ENCODE measurements around the gene CDADC1.

CDADC1 gene

DNA sequence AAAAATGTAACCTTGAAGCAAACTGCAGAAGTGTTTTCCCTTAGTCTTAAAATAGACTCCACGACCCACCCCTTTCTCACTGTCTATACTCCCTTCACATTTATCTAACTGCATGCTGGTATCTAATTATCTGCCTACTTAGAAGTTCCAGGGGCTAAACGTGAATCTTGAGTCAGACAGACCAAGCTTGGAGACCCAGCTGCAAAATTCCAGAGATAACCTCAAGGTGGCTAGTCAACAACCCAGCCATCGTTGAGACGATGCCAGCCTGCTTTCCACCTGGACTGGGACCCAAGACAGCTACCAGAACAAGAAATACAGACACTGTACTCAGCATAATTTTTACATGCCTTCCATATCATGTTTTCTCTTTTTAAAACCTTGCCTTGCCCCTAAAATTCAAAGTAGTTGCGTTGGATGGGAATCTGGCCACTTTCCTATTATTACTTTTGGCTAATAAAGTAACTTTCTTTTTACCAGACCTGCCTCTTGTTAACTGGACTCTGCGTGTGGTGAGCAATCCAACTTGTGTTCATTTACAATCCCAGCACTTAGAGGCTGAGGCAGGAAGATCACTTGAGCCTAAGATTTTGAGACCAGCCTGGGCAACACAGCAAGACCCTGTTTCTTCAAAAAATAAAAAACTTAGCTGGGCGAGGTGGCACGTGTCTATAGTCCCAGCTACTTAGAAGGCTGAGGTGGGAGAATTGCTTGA lies 82.3 kb downstream of the CDADC1 start:
- Mint-ChIP-seq H3K9me3 (no peaks in the 10 kb centered on the region), H3K27me3 (no peaks in the 10 kb centered on the region), H3K36me3 (ENCODE audit: low read depth) (no peaks in the 10 kb centered on the region), H3K4me1 (no peaks in the 10 kb centered on the region), H3K4me3 (no peak overlapping the region), H3K27ac (no peak overlapping the region)
- DNase-seq (no peak), ATAC-seq (no peak)

DNA sequence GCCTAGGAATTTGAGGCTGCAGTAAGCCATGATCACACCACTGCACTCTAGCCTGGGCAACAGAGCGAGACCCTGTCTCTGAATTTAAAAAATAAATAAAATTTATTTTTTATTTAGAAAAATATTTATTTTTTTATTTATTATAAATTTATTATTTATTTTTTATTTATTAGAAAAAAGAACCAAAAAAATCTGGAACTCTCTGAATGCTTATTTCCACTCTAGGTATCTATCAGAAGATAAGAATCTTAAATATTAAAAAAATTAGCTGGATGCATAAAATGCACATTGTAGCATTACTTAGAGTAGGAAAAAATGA lies 82.8 kb downstream of the CDADC1 start:
- no peaks in the 10 kb centered on the region for H3K36me3 Mint-ChIP-seq (ENCODE audit: low read depth)
- H3K27me3 Mint-ChIP-seq: no peaks in the 10 kb centered on the region
- ATAC-seq (no peak), DNase-seq (no peak)
- no peaks in the 10 kb centered on the region for H3K9me3 Mint-ChIP-seq
- H3K4me1 Mint-ChIP-seq: no peaks in the 10 kb centered on the region
- no peak overlapping the region for H3K27ac Mint-ChIP-seq
- H3K4me3 Mint-ChIP-seq: no peak overlapping the region

DNA sequence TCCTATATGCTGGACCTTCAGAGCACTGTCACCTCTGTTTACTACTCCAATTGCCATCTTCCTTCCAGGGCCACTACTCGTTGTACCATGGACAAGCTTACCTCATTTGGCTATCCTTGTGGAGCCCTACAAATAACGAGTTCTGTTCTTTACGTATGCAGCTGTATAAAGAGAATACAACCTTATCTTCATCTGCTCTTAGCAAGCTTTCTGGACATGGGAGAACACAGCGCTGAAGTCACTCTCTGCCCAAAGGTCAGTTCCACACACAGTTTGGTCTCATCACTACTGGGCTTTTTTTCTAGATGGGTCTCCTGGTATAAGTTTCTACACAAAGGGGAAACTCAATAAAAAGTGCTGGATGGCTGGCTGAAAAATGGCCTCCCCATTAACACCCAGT lies 88.9 kb downstream of the CDADC1 start:
- ATAC-seq: no peak
- H3K36me3 Mint-ChIP-seq (ENCODE audit: low read depth): no peaks in the 10 kb centered on the region
- H3K27me3 Mint-ChIP-seq: no peaks in the 10 kb centered on the region
- DNase-seq: no peak
- H3K4me1 Mint-ChIP-seq: no peaks in the 10 kb centered on the region
- no peak overlapping the region for H3K27ac Mint-ChIP-seq
- H3K4me3 Mint-ChIP-seq: no peak overlapping the region
- H3K9me3 Mint-ChIP-seq: no peaks in the 10 kb centered on the region

DNA sequence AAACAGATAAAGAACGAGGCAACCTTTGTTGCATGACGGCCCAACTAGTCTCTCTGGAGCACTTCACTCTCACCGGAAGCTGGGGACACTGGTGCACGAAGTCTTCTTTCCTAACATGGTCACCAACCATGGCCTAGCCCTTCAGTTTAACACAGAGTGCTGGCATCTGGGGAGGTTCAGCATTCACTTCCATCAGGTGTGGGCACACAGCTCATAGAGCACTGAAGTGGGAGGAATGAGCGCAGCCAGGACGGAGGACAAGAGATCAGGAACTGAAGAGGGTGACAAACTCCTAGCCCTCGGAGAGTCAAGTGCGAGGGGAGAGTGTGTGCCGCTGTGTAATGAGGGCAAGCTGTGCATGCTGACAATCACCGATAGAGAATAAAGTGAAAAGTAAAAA lies 92.4 kb downstream of the CDADC1 start:
- DNase-seq: no peak
- H3K9me3 Mint-ChIP-seq: no peaks in the 10 kb centered on the region
- no peak for ATAC-seq
- no peaks in the 10 kb centered on the region for H3K4me1 Mint-ChIP-seq
- no peak overlapping the region for H3K27ac Mint-ChIP-seq
- H3K36me3 Mint-ChIP-seq (ENCODE audit: low read depth): no peaks in the 10 kb centered on the region
- H3K27me3 Mint-ChIP-seq: no peaks in the 10 kb centered on the region
- no peak overlapping the region for H3K4me3 Mint-ChIP-seq

DNA sequence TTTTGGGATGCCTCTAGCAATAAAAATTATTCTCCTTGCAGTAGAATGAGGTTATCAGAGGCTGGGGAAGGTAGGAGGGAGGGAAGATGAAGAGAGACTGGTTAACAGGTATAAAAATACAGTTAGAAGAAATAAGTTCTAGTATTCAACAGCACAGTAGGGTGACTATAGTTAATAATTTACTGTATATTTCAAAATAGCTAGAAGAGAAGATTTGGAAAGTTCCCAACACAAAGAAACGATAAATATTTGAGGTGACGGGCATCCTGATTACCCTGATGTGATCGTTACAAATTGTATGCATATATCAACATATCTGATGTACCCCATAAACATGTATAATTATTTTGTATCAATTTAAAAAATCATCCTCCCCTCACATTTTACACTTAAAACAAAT lies 93.8 kb downstream of the CDADC1 start:
- ATAC-seq: no peak
- Mint-ChIP-seq H3K27me3 (no peaks in the 10 kb centered on the region), H3K4me3 (no peak overlapping the region), H3K9me3 (no peaks in the 10 kb centered on the region), H3K27ac (no peak overlapping the region), H3K4me1 (no peaks in the 10 kb centered on the region), H3K36me3 (ENCODE audit: low read depth) (no peaks in the 10 kb centered on the region)
- DNase-seq: no peak

DNA sequence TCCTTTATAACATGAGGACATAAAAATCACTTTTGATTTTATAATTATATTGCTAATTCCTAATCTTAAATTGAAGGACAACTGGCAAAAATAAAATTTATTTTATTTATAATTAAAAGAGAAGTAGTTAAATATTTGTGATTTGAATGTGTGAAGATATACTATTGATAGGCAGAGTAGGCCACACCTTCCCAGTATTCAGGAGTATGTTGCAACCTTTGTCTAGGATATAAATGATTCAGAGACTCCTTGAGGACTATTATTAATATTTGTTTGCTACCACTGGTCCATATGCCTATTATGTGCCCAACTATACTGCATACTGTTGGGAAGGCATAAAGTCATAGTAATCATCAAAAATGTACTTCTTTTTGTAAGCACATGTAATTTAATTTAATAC lies 94.2 kb downstream of the CDADC1 start:
- H3K4me1 Mint-ChIP-seq: no peaks in the 10 kb centered on the region
- no peaks in the 10 kb centered on the region for H3K9me3 Mint-ChIP-seq
- ATAC-seq (no peak), DNase-seq (no peak)
- no peaks in the 10 kb centered on the region for H3K36me3 Mint-ChIP-seq (ENCODE audit: low read depth)
- no peak overlapping the region for H3K4me3 Mint-ChIP-seq
- no peaks in the 10 kb centered on the region for H3K27me3 Mint-ChIP-seq
- H3K27ac Mint-ChIP-seq: no peak overlapping the region

DNA sequence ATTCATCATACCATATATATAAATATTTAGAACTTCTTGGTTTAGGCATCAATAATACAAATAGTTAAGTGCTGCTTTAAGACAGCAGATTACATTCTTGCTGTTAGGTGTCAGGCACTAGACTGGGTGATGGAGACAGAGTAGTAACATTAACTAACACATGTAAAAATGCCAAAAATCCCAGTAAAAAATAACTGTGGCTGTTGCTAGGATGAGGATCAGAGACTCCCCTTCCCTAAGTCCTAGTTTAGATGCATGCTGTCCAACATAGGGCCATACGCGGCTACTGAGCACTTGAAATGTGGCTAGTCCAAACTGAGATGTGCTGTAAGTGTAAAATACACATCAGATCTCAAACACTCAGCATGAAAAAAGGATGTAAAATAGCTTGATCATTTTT lies 94.7 kb downstream of the CDADC1 start:
- ATAC-seq: no peak
- Mint-ChIP-seq H3K27me3 (no peaks in the 10 kb centered on the region), H3K36me3 (ENCODE audit: low read depth) (no peaks in the 10 kb centered on the region), H3K9me3 (no peaks in the 10 kb centered on the region), H3K4me3 (no peak overlapping the region), H3K4me1 (no peaks in the 10 kb centered on the region), H3K27ac (no peak overlapping the region)
- DNase-seq: no peak

Data from activated naive CD8-positive, alpha-beta T cell treated with anti-CD3 and anti-CD28 coated beads, Interleukin-2, amount 50 U/mL, for 24 hours (primary cell).